Measurements from ENCODE around the gene ASB6.
"Not testable (repeated sequence)": the region's sequence is repeated elsewhere in the genome, so short reads cannot be mapped to it uniquely, and the experiment has no call there.

Gene ASB6

GRCh38 chr9:129644365-129644764, 2.4 kb upstream of the ASB6 start:
- DNase-seq: no peak

GRCh38 chr9:129643706-129644105, 1.8 kb upstream of the ASB6 start:
- no peak for DNase-seq

DNA sequence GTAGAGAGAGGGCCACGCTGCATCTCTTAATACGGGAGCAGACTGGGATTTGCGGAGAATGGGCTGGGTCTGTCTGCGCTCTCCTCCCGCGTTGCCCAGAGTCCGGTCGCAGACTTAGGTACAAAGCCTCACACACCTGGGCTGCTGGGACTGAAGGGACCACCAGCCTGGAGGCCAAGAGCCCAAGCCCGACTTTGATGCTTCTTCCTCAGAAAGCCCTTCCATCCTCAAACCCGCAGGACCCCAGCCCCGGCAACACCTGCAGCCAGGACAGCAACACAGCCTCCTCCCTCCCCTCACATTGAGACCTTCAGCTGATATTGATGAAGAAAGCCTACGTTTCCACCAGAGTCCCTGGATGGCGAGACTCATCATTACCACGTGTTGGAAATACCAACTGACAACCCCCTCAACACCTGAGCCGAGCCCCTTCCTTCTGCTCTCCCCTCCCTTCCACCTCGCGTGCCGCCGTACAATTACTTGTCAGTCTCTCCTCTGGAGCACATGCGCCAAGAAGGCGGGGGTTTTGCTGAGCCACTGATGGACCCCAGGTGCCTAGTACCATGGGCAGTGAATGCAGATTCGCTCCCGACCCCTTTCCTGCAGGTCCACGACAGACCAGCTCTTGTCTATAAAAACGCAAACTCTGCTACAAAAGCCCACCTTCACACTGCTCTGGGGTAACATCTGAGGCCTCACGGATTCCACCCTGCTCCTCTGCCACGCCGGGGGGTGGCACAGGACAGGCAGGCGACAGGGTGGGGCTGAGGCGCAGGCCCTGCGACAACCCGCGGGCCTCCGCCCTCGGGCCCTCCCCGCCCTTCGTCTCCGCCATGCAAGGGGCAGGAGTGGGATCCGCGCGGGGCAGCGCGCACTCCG, 841 bp downstream of the ASB6 start:
- no peak for DNase-seq

- DNase-seq: peak in 12 of 51 donors; percentile 13 to 60 (median 34)
Measured at GRCh38 chr9:129640086-129640870, 1.7 kb downstream of the ASB6 start.

GRCh38 chr9:129639756-129640085, 2.2 kb downstream of the ASB6 start:
- DNase-seq: no peak

- DNase-seq: no peak
Measured at GRCh38 chr9:129639034-129639630, 2.8 kb downstream of the ASB6 start.

GRCh38 chr9:129637673-129638439, 4.1 kb downstream of the ASB6 start:
- no peak for DNase-seq

- no peak for DNase-seq
Measured at GRCh38 chr9:129637102-129637501, 4.8 kb downstream of the ASB6 start.

GRCh38 chr9:129636343-129636742, 5.6 kb downstream of the ASB6 start:
- not testable (repeated sequence) for DNase-seq

DNA sequence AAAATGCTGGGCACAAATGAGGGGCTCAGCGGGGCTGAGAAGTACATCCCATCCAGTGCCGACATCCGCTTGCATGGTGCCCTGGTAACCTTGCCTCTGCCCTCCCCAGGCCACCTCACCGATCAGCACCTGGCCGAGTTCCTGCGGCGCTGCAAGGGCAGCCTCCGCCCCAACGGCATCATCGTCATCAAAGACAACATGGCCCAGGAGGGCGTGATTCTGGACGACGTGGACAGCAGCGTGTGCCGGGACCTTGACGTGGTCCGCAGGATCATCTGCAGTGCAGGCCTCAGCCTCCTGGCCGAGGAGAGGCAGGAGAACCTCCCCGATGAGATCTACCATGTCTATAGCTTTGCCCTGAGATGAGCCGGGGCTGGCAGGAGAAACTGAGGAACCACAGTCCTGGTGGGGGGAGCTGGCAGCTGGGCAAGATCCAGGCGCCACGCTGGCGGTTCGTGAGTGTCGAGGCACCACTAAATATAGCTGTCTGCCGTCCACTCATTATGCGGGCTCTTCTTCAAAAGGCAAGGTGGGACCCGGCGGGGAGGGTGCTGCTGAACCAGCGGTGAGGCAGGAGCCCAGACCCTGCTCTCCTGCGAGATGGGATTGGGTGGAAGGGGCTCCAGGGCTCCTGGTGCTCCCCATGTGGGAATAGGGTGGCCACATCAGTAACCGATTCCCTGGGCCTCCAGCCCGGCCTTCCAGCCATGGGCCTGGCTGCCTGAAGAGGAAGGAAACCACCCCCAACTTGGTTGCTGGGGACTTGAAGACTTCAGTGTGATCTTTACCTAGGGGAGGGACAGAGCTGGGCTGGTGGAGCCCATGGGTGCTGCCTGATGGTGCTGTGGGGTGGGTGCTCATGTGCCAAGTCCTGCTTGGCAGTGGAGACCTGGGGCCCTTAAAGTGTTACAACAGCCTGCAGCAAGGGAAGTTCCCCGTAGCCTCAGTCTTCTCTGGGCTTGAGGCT, 6.6 kb downstream of the ASB6 start:
- no peak for DNase-seq

- DNase-seq: no peak
Measured at GRCh38 chr9:129633848-129634247, 8.1 kb downstream of the ASB6 start.

- no peak for DNase-seq
Measured at GRCh38 chr9:129633207-129633606, 8.7 kb downstream of the ASB6 start.

DNA sequence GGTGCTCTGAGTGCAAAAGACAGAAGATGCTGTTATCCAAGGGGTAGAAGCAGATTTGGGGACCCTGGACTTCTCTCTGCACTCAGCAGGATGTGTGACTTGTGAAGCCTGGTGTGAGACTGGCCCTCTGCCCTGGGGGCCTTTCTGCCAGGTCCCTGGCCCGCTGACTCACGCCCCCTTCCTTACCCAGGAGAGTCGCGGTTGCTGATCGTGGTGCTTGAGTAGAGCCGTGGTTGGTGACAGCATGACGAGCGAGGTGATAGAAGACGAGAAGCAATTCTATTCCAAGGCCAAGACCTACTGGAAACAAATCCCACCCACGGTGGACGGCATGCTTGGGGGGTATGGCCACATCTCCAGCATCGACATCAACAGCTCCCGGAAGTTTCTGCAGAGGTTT, 9.5 kb downstream of the ASB6 start:
- DNase-seq: no peak

GRCh38 chr9:129631674-129632129, 10.2 kb downstream of the ASB6 start:
- peak in 1 of 51 donors; percentile 24 for DNase-seq

GRCh38 chr9:129630967-129631673, 10.8 kb downstream of the ASB6 start:
- DNase-seq: peak in 19 of 51 donors; percentile 20 to 58 (median 45)

DNA sequence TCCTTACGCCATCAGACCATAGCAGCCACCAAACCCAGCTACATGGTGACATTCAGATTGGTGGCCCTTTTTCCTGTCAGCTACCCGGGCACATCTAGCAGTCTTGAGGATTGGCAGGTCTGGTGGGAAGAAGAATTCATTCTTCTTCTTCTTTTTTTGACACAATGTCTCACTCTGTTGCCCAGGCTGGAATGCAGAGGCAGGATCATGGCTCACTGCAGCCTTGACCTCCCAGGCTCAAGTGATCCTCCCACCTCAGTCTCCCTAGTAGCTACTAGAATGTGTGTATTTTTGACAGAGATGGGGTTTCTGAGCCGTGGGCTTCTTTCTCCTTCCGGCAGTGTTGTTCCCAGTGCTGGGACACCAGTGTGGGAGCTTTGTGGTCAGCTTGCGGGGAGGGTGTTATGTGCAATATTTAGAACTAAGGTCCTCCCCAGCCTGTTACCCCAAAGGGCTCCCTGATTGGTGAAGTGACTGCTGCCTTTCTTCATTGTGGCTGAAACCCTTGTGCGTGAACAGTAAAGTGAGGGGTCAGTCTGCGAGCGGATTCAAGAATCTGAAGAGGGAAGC, 12.6 kb downstream of the ASB6 start:
- no peak for DNase-seq

DNA sequence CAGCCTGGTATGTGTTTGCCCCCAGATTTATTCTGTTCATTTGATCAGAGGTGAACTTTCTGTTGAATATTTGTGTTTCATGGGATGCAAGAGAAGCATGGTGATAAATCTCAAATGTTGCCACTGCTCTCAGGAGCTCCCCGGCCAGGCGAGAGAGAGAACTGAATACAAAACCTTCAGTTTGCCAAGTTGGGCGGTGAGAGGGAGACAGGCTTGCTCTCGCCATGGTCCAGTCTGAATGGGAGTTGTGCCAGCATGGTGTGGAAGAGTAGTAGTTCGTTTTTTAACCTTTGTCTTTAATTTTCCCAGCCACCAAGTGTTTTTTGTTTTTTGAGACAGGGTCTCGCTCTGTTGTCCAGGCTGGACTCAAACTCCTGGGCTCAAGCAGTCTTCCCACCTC, 13.2 kb downstream of the ASB6 start:
- DNase-seq: no peak

DNA sequence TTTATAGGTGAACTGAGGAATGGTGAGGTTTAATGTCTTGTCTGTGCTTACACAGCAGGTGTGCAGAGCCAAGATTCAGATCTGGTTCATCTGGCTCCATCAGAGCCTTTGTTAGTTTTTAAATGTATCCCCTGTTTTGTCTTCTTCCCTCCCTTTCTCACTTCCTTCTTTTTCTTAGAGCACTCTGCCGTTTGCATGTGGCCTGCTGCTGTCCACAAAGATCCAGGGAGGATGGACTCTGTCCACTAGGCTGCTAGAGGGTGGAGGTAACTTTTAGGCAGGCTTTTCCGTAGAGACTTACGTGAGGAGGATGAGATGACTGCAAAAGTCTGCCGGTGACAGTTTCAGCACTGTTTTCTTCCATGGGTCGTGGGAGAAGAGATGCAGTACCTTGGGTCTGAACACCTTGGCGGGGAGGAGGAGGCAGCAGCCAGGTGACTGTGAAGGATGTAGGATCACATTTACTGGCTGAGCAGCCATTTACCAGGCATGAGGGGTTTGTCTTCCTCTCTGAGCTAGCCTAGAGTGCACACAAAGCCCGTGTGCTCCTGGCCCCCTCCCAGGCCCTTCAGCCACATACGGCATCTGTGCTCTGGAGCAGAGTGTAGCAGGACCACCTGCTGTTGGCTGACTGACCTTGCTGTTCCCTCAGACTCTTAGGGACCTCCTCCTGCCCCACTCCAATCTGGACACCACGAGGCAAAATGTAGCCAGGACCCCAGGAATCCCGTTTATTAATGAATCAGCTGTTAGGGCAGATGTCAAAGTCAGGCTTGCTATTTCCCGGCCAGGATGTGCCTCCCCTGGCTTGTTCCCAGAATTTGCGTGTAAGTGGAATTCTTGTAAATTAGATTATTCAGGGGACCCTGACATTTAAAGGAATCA, 14.2 kb downstream of the ASB6 start:
- no peak for DNase-seq
